Activated CD4-positive, alpha-beta memory T cell treated with anti-CD3 and anti-CD28 coated beads, Interleukin-2, amount 10 ng/mL, durations not matched to agents 7 days and 5 days (primary cell): ENCODE results near the gene GCHFR. TPM values are rescaled to one million over a fixed set of nuclear protein-coding genes. Genes with fewer than 3 reads are reported as not detected.

ENCODE experiments used
- CTCF ChIA-PET: fragments of 350-600 bp; sonication (Branson Sonifier 250); formaldehyde crosslinking; loops from one replicate; lab custom pipeline; 2021; ENCODE audit warnings: antibody characterized with exemption, inconsistent platforms; lab: Charles Lee
- POLR2A ChIA-PET: fragments of 350-600 bp; sonication (Branson Sonifier 250); formaldehyde crosslinking; loops from one replicate; lab custom pipeline; 2021; ENCODE audit warnings: antibody characterized with exemption; lab: Charles Lee
- DNase-seq: peaks from one replicate; pipeline ENCODE4 v3.0.0-alpha.2; 2020
- H3K27ac Mint-ChIP-seq: one replicate; pipeline ENCODE4 v1.8.0; 2021; ENCODE audit warnings: mild to moderate bottlenecking, mixed read lengths
- H3K27me3 Mint-ChIP-seq: one replicate; pipeline ENCODE4 v1.8.0; 2021; ENCODE audit warnings: mixed read lengths
- H3K36me3 Mint-ChIP-seq: one replicate; pipeline ENCODE4 v1.8.0; 2021; ENCODE audit warnings: low read depth, mixed read lengths
- H3K4me1 Mint-ChIP-seq: one replicate; pipeline ENCODE4 v1.8.0; 2021; ENCODE audit warnings: mixed read lengths
- H3K4me3 Mint-ChIP-seq: one replicate; pipeline ENCODE4 v1.8.0; 2021; ENCODE audit warnings: mild to moderate bottlenecking, mixed read lengths
- H3K9me3 Mint-ChIP-seq: one replicate; pipeline ENCODE4 v1.8.0; 2021; ENCODE audit warnings: mixed read lengths
- total RNA-seq, 2 experiments: library from RNA; stranded (reverse); gene quantifications; one replicate each; pipeline ENCODE4 v1.2.3, GENCODE V29; 2021

GCHFR gene
- total RNA-seq, 2 experiments from 2014 or later, result 39.4 to 39.6 TPM

DNA sequence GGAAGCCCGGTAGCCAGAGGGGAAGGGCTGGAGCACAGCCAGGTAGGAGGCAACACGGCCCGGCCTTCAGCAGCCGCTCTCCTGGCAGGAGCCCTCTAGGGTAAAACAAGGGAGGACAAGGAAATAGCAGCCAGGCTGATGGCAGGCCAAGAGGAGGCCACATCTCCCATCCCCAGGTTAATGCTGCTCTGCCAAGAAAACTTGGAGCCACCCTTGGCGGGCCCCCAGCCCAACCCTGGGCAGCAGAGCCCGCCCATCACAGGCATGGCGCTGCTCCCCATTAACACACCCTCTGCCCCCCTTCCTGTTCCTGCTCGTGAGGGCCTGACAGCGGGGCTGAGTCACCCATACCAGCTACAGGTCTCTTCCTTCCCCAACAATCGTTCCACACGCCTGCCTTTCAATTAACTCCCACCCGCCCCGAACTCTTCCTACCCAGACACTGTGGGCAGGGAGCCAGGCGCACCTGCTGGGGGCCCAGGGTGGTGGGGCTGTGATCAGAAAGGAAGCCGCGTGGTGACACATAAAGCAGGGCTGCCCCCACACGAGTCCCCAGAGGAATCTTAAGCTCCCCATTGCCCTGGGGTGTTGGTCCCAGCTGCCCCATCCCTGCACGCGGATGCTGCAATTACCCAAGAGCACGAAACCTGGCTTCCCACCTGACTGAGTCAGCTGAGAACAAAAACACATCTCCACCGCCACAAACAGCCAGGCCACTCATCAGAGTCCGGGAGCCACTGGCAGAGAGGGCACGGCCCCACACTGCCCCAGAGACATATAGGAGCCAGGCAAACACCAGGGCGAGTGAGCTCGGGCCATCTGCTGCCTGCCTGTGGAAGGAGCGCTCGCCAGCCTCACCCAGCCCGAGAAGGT lies 5.6 kb downstream of the GCHFR start, which contains the start of gene C15orf62:
Gene C15orf62 (plus strand): TSS at position 707 of the 873 bp plus-strand sequence. CDS start 516 bp downstream, outside the sequence.
- ChIA-PET POLR2A (interaction anchor here (0.6 to 3.0 kb wide), 8 partner anchors 12 to 132 kb away, joined by 3 to 11 read pairs (median 4); partner anchors contain the start of genes DNAJC17, RAD51 and ZFYVE19), CTCF (interaction anchor here (0.6 to 1.0 kb wide), 2 partner anchors 10 to 90 kb away, joined by 3 read pairs; no protein-coding TSS in a partner anchor)
- Mint-ChIP-seq H3K4me1 (peaks cover 39% of the 10 kb centered on the region), H3K4me3 (no peak within 1 kb of the TSS), H3K9me3 (no peaks in the 10 kb centered on the region), H3K27ac (peak within 1 kb of the TSS; percentile 62), H3K36me3 (peaks cover 17% of the 10 kb centered on the region), H3K27me3 (no peaks in the 10 kb centered on the region)
- DNase-seq, result no peak

DNA sequence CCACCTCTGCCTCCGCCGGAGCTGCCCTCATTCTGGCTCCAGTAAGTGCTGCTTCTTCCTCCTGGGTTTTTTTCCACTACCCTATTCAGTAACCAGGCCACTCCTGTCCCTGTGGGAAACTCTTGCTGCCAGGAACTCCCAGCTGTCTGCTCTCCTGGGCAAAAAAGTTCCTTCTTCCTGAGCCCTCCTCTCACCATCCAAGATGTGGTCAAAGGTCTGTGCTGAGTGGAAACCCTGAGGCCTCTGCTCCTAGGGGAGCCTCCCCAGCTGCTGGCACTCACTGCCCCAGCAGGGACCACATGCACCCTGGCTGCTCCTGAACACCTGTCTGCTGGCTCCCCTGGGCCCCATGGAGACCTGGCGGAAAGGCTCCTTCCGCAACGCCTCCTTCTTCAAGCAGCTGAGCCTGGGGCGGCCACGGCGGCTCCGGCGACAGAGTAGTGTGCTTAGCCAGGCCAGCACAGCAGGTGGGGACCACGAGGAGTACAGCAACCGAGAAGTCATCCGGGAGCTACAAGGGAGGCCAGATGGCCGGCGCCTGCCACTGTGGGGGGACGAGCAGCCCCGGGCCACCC lies 6.4 kb downstream of the GCHFR start:
- POLR2A ChIA-PET, result interaction anchor here (0.9 to 3.0 kb wide), 4 partner anchors 8 to 75 kb away, joined by 3 to 11 read pairs (median 4); partner anchors contain the start of genes DNAJC17, RAD51 and ZFYVE19
- Mint-ChIP-seq H3K27me3 (no peaks in the 10 kb centered on the region), H3K27ac (no peak overlapping the region), H3K36me3 (peaks cover 24% of the 10 kb centered on the region), H3K4me3 (no peak overlapping the region), H3K9me3 (no peaks in the 10 kb centered on the region), H3K4me1 (peaks cover 32% of the 10 kb centered on the region)
- CTCF ChIA-PET, result interaction anchor here (0.6 kb wide), 1 partner anchor 91 kb away, joined by 3 read pairs; no protein-coding TSS in a partner anchor
- no peak for DNase-seq

DNA sequence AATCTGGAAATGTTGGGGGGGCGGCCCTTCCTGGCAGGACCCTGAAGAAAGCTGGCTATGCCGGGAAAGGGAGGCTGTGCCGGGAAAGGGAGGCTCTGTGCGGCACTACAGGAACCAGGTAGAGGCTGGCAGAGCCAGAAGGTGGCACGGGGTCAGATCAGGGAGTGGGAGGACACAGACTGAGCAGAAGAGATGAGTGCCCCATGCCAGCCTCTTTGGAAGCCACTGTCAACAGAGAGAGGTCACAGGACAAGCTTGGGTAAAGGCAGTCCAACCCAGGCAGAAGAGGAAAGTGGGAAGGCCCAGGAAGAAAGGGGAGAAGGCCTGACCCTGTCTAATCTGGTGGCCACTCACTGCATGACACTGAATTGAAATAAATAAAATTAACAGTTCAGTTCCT lies 7.4 kb downstream of the GCHFR start:
- Mint-ChIP-seq H3K4me1 (peaks cover 22% of the 10 kb centered on the region), H3K9me3 (no peaks in the 10 kb centered on the region), H3K27me3 (no peaks in the 10 kb centered on the region), H3K36me3 (peaks cover 30% of the 10 kb centered on the region), H3K27ac (no peak overlapping the region), H3K4me3 (no peak overlapping the region)
- ChIA-PET POLR2A (interaction anchor here (0.9 kb wide), 1 partner anchor 9 kb away, joined by 3 read pairs; no protein-coding TSS in a partner anchor), CTCF (interaction anchor here (1.8 kb wide), 1 partner anchor 11 kb away, joined by 4 read pairs; no protein-coding TSS in a partner anchor)
- no peak for DNase-seq

DNA sequence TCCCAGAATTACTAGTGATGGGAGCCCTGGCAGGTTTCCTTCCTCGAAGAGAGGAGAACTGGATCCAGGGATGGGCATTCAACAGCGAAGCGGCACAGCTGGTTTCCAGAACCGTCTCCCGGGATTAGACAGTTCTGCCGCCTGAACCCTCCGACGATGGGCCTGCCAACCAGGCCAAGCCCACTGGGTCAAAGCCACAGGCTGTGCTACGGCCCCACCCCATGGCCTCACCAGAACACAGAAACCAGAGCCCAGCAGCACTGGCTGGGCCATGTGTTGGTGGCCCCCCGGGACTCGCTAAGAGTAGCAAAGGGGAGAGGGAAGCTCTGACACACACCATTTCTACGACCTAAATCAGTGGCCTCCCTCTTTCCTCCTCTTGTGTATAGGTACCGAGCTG lies 8.1 kb downstream of the GCHFR start:
- Mint-ChIP-seq H3K4me3 (no peak overlapping the region), H3K4me1 (peaks cover 27% of the 10 kb centered on the region), H3K27ac (no peak overlapping the region), H3K9me3 (no peaks in the 10 kb centered on the region), H3K36me3 (peaks cover 37% of the 10 kb centered on the region), H3K27me3 (no peaks in the 10 kb centered on the region)
- CTCF ChIA-PET, result interaction anchor here (1.8 kb wide), 1 partner anchor 11 kb away, joined by 4 read pairs; no protein-coding TSS in a partner anchor
- POLR2A ChIA-PET, result no interaction called here
- DNase-seq, result no peak

DNA sequence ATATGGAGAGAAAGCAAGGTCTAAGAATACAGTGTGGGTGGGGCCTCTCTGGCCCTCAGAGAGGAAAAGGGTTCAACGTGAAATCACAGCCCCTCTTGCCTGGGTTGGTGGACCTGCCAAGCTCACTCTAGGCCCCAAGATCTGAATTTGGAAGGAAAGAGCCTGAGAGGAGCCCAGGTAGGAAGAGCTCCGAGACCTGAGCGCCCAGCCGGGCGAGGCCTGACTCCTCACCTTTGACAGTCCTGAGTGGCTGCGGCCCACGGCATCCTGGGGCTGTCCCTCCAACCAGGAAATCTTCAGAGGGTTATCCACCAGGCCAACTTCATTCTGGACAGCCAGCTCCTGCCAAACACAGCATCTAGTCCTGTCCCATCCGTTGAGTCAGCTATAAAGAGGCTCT lies 9.6 kb downstream of the GCHFR start:
- DNase-seq, result no peak
- peaks cover 28% of the 10 kb centered on the region for H3K4me1 Mint-ChIP-seq
- H3K9me3 Mint-ChIP-seq, result no peaks in the 10 kb centered on the region
- H3K36me3 Mint-ChIP-seq, result peaks cover 35% of the 10 kb centered on the region
- no peak overlapping the region for H3K4me3 Mint-ChIP-seq
- H3K27me3 Mint-ChIP-seq, result no peaks in the 10 kb centered on the region
- H3K27ac Mint-ChIP-seq, result no peak overlapping the region
- ChIA-PET POLR2A (interaction anchor here (1.0 kb wide), 1 partner anchor 30 kb away, joined by 4 read pairs; no protein-coding TSS in a partner anchor), CTCF (no interaction called here)

DNA sequence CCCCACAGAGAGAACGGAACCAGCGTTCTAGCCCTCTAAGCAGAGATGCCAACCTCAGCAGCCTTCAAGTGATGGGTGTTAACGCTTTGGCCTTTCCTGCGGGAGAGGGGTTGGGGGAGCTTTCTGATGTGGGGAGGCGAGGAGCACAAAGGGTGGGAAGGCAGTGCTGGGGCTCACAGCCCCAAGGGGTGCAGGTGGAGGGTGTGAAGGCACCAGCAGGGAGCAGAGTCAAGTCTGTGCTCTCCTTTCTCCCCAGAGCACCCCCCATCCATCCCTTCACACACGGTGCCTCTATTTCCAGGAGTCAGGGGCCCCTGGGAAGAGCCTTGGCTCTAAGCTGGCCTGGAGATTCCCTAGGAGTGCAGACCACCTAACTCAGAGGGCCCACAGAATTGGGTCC lies 10.0 kb downstream of the GCHFR start:
- Mint-ChIP-seq H3K4me3 (no peak overlapping the region), H3K36me3 (peaks cover 35% of the 10 kb centered on the region), H3K4me1 (peaks cover 24% of the 10 kb centered on the region), H3K27ac (no peak overlapping the region), H3K27me3 (no peaks in the 10 kb centered on the region), H3K9me3 (no peaks in the 10 kb centered on the region)
- ChIA-PET POLR2A (interaction anchor here (1.0 to 5.6 kb wide), 2 partner anchors 9 to 30 kb away, joined by 4 to 34 read pairs; partner anchors contain the start of gene GCHFR), CTCF (no interaction called here)
- no peak for DNase-seq

DNA sequence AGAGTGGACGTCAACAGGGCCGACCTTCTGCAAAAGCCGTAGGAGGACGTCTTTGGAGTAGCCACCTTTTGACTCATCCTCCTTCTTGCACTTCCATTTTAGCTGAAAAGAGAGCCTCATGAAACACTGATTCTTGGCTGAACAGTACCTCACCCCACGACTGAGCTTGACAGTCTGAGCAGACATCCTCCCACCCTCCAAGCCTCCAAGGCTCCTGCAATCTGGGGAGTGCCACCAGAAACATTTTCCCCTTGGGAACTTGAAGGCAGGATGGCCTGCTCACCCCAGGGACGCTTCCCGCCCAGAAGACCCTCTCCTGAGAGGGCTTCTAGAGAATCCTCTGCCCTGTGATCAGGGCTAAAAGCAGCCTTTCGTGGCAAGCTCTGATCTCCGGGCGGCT lies 11.1 kb downstream of the GCHFR start:
- H3K4me1 Mint-ChIP-seq, result peaks cover 13% of the 10 kb centered on the region
- H3K36me3 Mint-ChIP-seq, result peaks cover 35% of the 10 kb centered on the region
- H3K27me3 Mint-ChIP-seq, result no peaks in the 10 kb centered on the region
- H3K27ac Mint-ChIP-seq, result no peak overlapping the region
- no peak overlapping the region for H3K4me3 Mint-ChIP-seq
- ChIA-PET POLR2A (interaction anchor here (0.7 to 5.6 kb wide), 4 partner anchors 10 to 81 kb away, joined by 3 to 34 read pairs (median 4); partner anchors contain the start of gene GCHFR), CTCF (no interaction called here)
- no peaks in the 10 kb centered on the region for H3K9me3 Mint-ChIP-seq
- no peak for DNase-seq

DNA sequence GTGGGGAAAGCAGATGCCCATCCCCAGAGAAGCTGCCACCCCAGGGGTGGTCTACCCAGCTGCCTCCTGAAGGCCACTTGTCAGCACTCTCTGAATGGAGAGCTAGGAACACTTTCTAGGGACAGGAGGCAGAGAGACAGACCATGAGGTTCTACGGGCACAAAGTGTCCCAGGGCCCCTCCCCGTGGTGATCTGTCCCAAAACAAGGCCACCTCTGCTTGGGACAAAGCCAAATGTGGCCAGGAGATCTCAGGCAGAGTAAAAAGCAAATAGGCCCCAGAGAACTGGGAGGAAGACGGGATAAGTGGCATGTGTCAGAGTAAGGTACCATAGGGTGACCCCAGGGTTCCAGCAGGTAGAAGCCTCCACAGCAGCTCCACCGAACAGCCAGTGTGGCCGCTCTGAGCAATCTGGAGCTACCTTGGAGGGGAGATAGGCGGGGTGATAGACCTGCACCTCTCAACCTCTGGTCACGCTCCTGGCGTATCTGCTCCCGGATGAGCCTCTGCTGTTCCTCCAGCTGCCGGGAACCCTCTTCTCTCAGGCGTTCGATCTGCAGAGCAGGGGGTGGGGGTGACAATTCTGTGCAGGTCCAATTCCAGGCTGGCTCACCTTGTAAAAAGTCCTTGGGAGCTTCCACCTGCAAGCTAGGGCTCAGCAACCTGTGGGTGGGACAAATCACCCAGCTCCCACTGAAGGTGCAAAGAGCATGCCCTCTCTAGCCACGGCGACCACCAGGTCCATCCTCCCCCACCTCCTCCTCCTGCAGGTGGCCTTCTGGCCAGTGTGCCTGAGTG lies 12.1 kb downstream of the GCHFR start:
- peaks cover 10% of the 10 kb centered on the region for H3K4me1 Mint-ChIP-seq
- ChIA-PET CTCF (interaction anchor here (0.8 to 3.6 kb wide), 6 partner anchors 10 to 118 kb away, joined by 3 to 15 read pairs (median 7); partner anchors contain the start of gene VPS18), POLR2A (interaction anchor here (0.7 to 5.6 kb wide), 8 partner anchors 11 to 207 kb away, joined by 3 to 34 read pairs (median 3); partner anchors contain the start of genes GCHFR, RAD51, RPUSD2 and VPS18)
- H3K9me3 Mint-ChIP-seq, result no peaks in the 10 kb centered on the region
- no peak for DNase-seq
- no peak overlapping the region for H3K4me3 Mint-ChIP-seq
- peaks cover 32% of the 10 kb centered on the region for H3K36me3 Mint-ChIP-seq
- no peaks in the 10 kb centered on the region for H3K27me3 Mint-ChIP-seq
- H3K27ac Mint-ChIP-seq, result no peak overlapping the region

DNA sequence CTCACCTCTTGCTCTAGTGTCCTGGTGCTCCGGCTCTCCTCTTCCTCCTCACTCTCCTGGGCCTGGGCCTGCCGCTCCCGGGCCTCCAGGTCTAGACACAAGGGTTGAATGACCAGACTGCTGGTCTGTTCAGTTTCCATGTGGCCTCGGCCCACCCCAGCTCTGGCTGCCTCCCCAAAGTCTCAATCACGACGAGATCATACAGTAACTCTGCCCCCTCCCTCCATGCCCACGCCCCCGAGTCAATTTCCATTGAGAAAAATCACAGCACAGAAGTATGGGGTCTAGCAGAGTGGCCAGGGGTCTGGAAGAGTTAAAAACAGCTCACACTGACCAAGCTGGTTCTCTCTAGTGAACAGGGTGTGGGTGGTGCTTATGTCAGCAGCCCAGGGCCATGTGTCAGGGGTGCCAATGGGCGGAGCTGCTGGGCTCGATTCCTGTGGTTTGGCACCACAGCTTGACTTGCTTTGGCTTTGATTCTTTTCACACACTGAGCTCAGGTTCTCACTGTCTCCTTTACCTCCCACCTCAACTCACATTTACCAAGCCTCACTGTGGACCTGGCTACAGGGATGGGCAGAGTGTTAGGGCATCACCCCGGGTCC lies 12.8 kb downstream of the GCHFR start:
- POLR2A ChIA-PET, result interaction anchor here (0.7 to 5.6 kb wide), 6 partner anchors 12 to 208 kb away, joined by 3 to 34 read pairs (median 3); partner anchors contain the start of genes GCHFR, RAD51, RPUSD2 and VPS18

DNA sequence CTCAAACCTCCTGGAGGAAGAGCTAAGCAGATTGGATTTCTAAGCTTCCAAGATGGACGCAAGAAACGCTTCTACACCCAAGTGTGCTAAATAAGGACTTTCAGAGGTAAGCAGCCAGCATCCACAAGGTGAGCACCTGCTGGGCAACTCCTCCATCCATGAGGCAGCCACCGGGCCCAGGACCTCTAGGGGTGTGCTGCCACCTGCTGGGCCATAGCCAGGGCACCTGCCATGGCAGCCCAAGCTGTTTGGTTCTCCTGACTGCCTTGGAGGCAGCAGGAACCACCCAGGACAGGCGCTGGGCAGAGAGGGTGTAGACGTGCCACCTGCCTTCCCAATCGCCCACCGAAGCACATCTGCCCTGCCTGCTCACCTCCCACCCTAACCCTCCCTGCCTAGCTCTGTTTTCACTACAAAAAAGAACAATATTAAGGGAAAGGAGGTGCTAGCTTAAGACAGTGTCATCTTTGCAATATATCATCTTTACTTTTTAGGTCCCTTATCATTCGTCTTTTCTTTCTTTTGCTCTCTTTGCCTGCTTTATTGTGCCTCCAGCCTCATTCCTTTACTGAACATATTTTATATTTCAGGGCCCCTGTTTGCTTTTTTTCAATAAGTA lies 18.9 kb downstream of the GCHFR start:
- ChIA-PET POLR2A (interaction anchor here (1.1 to 2.0 kb wide), 8 partner anchors 13 to 213 kb away, joined by 3 to 8 read pairs (median 5); partner anchors contain the start of genes C15orf62, GCHFR, RAD51 and RPUSD2), CTCF (interaction anchor here (0.5 to 4.1 kb wide), 33 partner anchors 9 to 541 kb away, joined by 3 to 44 read pairs (median 6); partner anchors contain the start of genes DNAJC17, GCHFR, RAD51 and RPUSD2)
- Mint-ChIP-seq H3K36me3 (peaks cover 9% of the 10 kb centered on the region), H3K27me3 (no peaks in the 10 kb centered on the region), H3K27ac (no peak overlapping the region), H3K4me3 (no peak overlapping the region), H3K4me1 (peaks cover 16% of the 10 kb centered on the region), H3K9me3 (no peaks in the 10 kb centered on the region)
- peak; percentile 84 for DNase-seq

More for the DNA sequence above, 12.8 kb downstream of the GCHFR start:
- CTCF ChIA-PET, result interaction anchor here (0.5 to 3.6 kb wide), 8 partner anchors 9 to 184 kb away, joined by 3 to 15 read pairs (median 6); partner anchors contain the start of gene VPS18
- Mint-ChIP-seq H3K27me3 (no peaks in the 10 kb centered on the region), H3K9me3 (no peaks in the 10 kb centered on the region), H3K27ac (peak overlapping the region; percentile 83), H3K4me1 (peaks cover 10% of the 10 kb centered on the region), H3K4me3 (no peak overlapping the region), H3K36me3 (peaks cover 32% of the 10 kb centered on the region)
- DNase-seq, result peak; percentile 69

DNA sequence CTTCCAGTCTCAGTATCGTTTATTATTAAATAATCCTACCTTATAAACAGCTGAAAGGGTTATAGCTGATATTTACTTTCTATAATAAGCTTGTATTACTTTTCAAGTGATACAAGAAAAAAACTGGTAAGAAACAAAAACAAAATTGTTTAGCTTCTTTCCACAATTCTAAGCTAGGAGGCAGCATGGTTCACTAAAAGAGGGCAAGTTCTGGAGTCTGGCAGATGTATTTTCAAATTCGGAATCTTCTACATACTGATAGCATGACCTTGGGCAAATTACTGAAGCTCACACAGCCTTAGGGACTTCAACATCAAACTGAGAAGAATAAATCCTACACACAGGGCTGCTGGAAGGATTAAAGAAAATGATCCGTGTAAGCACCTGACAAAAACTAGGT lies 21.3 kb downstream of the GCHFR start:
- no peaks in the 10 kb centered on the region for H3K27me3 Mint-ChIP-seq
- peaks cover 26% of the 10 kb centered on the region for H3K4me1 Mint-ChIP-seq
- DNase-seq, result no peak
- peaks cover 6% of the 10 kb centered on the region for H3K36me3 Mint-ChIP-seq
- no peaks in the 10 kb centered on the region for H3K9me3 Mint-ChIP-seq
- no peak overlapping the region for H3K4me3 Mint-ChIP-seq
- CTCF ChIA-PET, result interaction anchor here (0.6 to 4.1 kb wide), 11 partner anchors 8 to 109 kb away, joined by 3 to 44 read pairs (median 6); partner anchors contain the start of genes GCHFR, RAD51 and VPS18
- no peak overlapping the region for H3K27ac Mint-ChIP-seq
- POLR2A ChIA-PET, result interaction anchor here (1.2 to 3.5 kb wide), 2 partner anchors 21 to 22 kb away, joined by 4 to 15 read pairs; partner anchors contain the start of genes DNAJC17, GCHFR and ZFYVE19
